Measurements from ENCODE around the gene RXRA.

RXRA gene

DNA sequence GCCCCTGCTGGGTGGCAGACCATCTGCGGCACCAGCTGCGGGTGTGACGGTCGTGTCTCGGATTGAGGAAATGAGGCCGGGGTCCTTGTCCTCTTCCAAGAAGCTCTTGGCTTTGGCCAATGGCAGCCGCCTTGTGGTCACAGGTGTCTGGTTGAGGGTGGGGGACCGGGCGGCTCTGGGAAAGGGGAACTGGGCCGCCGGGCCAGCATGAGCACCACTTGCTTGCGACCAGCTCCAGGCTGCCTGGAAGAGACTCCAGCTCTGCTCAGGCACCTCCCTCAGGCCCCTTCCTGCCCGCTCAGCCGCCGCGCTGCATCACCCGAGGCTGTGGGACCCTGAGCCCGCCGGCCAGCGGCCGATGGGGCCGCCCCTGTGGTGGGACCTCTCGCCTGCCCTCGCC, 59.7 kb downstream of the RXRA start:
- no peak for DNase-seq (ENCODE audit: insufficient read length, low spot score)
- TF ChIP-seq CTCF (IDR thresholded peaks at IDR 0.05; ENCODE audit: insufficient read depth, missing control alignments): no peak
- no peak for FAIRE-seq

DNA sequence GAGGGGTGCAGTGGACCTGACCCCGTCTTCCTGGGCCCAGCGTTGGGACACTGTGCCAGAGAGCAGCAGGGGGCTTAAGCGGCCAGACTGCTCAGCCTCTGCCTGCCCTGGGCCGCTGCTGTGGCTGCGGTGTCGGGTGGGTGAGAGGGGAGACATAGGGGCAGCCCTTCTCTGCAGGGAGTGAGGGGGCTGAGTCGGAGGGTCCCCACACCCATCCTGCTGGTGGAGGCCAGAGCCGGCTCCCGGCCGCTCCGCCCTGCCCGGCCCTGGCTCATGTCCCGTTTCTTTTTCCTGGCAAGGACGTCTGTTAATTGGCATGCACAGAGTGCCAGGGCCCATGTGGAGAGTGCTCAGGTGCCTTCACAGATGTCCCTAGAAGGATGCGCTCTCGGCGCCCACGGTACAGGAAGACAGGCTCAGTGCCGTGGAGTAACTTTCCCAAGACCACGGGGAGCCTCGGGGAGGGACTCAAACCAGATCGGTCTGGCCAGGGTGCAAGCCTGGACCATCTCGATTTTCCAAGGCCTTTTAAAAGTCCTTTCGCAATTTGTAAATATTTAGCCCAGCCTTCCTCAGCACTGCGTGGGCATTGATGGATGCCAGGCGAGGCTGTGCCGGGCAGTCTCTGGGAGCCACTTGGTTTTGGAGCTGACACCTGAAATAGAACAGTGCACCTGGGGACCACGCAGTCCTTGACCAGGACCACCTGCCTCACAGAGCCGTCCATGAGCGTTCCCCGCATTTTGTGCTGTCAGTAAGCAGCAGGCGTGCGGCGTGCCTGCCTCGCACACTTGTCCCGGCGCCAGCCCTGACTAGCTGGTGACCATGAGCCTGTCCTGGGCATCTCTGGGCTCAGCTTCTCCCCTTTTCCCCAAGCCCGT, 60.9 kb downstream of the RXRA start:
- no peak for FAIRE-seq
- no peak for TF ChIP-seq CTCF (IDR thresholded peaks at IDR 0.05; ENCODE audit: insufficient read depth, missing control alignments)
- no peak for DNase-seq (ENCODE audit: insufficient read length, low spot score)

DNA sequence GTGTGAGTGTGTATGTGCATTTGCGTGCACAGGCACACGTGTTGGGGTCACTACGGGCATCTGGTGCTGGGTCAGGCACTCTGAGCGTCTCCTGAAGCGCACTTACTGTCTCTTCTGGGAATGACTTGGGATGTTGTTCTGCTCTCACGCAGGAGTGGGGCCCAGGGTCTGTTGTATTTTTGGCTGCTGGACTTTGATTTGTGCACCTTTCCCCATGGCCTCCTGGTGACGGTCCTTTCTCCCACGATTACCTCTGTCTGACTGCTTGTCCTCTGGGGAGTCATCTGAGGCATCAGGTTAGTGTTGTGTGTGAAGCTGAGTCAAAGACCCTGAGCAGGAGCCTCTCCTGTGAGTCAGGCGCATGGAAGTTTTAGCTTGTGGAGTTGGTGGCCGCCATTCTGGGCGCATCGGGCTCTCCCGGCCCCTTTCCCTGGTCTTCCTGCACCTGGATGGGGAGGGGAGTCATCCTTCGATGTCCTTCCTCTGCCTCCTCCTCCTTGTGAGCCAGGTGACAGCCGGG, 62.1 kb downstream of the RXRA start:
- no peak for TF ChIP-seq CTCF (IDR thresholded peaks at IDR 0.05; ENCODE audit: insufficient read depth, missing control alignments)
- no peak for FAIRE-seq
- no peak for DNase-seq (ENCODE audit: insufficient read length, low spot score)

- FAIRE-seq: no peak
- no peak for TF ChIP-seq CTCF (IDR thresholded peaks at IDR 0.05; ENCODE audit: insufficient read depth, missing control alignments)
- DNase-seq (ENCODE audit: insufficient read length, low spot score): no peak
Measured at GRCh38 chr9:134388976-134389375, 62.7 kb downstream of the RXRA start.

DNA sequence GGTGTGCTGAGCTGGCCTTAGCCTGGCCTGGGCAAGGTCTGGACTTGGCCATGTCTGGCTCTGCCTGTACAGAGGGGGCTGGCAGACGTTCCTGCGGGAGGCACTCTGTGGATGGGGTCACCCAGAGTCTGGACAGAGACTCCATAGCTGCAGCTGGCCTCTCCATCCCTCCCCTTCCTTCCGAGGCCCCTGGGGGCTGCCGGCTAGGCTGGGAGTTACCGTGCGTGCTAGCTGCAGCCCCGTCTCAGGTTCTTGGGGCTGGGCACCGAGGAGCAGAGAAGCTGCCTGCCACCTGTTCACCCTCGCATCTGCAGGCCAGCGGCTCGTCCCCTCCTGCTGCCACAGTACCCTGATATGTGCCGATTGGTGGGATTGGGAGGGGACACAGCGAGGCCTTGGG, 63.4 kb downstream of the RXRA start:
- FAIRE-seq: no peak
- DNase-seq (ENCODE audit: insufficient read length, low spot score): no peak
- TF ChIP-seq CTCF (IDR thresholded peaks at IDR 0.05; ENCODE audit: insufficient read depth, missing control alignments): no peak

DNA sequence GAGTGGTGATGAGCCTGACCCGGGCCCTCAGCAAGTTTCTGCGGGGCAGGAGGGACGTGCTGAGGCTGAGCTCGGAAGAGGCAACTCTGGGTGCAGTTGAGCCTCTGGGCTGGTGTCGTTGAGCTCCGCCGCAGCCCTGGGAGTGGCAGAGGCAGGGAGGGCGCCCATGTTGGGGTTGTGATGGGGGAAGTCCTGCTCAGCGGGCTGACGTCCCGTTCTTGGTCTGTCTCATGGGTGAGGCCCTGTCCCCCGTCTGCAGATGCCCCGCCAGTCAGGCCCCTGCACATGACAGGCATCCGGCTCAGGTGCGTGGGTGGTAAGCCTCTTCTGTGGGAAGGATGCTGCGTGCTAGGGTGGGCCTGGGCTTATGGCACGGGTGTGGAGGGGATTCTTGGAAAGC, 64.3 kb downstream of the RXRA start:
- TF ChIP-seq CTCF (IDR thresholded peaks at IDR 0.05; ENCODE audit: insufficient read depth, missing control alignments): no peak
- no peak for DNase-seq (ENCODE audit: insufficient read length, low spot score)
- no peak for FAIRE-seq

GRCh38 chr9:134390947-134391318, 64.7 kb downstream of the RXRA start:
- no peak for TF ChIP-seq CTCF (IDR thresholded peaks at IDR 0.05; ENCODE audit: insufficient read depth, missing control alignments)
- no peak for DNase-seq (ENCODE audit: insufficient read length, low spot score)
- FAIRE-seq: no peak
